Fibroblast of the aortic adventitia (primary cell): ENCODE measurements around the gene RPL18. TPM values are rescaled to one million over a fixed set of nuclear protein-coding genes. Genes with fewer than 3 reads are reported as not detected.
"Not testable (repeated sequence)": the region's sequence is repeated elsewhere in the genome, so short reads cannot be mapped to it uniquely, and the experiment has no call there.

Experiments
- DNase-seq: peaks from one replicate; pipeline ENCODE4 v3.0.0-alpha.2; 2010; ENCODE audit warnings: low read depth
- H3K4me3 ChIP-seq: 2 replicates; pipeline ENCODE4 v1.5.1; 2011; ENCODE audit warnings: low read depth, mild to moderate bottlenecking, control low read depth, low read length, moderate library complexity
- CTCF ChIP-seq: IDR thresholded peaks from 2 replicates; pipeline ENCODE4 v1.5.1; 2011; ENCODE audit warnings: mild to moderate bottlenecking, low read length, control low read depth, inconsistent platforms; ENCODE audit not compliant: insufficient read depth
- total RNA-seq: library from RNA; depleted of rRNA; stranded (reverse); fragments of >200 nt; gene quantifications from 2 replicates; pipeline ENCODE4 v1.2.3, GENCODE V29; 2012; ENCODE audit warnings: low replicate concordance

The RPL18 gene
- total RNA-seq, 1 donor = 1,782 TPM

- no peak for DNase-seq
- no peak for TF ChIP-seq CTCF
- H3K4me3 ChIP-seq = no peak overlapping the region
Observed at GRCh38 chr19:48661711-48662090, 42.7 kb upstream of the RPL18 start.

- TF ChIP-seq CTCF = no peak
- no peak overlapping the region for H3K4me3 ChIP-seq
Observed at GRCh38 chr19:48660852-48661710, 42.1 kb upstream of the RPL18 start.

DNA sequence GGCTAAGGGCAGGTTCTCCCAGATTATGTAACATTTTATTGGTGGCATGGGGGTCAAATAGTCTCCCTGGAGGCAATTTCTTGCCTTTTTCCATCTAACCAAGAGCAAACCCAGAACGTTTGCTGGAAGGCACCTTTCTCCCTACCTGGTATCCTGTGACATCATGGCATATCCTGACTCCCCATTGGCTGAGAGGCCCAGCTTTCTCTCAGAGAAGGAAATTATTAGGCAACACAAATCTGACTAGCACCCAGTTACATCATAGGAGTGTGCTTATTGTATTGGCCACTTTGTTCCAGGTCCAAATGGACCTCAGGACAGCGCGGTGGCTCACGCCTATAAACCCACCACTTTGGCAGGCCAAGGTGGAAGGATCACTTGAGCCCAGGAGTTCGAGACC lies 40.8 kb upstream of the RPL18 start:
- no peak for TF ChIP-seq CTCF
- DNase-seq = no peak
- no peak overlapping the region for H3K4me3 ChIP-seq

More at GRCh38 chr19:48660852-48661710, 42.1 kb upstream of the RPL18 start:
- peak; percentile 92 for DNase-seq

DNA sequence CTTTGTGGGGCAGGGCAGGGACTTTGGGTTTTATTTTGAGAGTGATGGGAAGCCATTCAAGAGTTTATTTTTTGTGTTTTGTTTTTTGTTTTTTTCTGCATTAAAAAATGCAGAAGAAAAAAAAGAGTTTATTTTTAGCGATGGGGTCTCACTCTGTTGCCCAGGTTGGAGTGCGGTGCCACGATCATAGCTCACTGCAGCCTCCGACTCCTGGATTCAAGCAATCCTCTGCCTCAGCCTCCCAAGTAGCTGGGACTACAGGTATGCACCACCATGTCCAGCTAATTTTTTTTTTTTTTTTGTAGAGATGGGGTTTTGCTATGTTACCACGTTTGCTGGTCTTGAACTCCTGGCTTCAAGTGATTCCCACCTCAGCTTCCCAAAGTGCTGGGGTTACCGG lies 39.5 kb upstream of the RPL18 start:
- H3K4me3 ChIP-seq = no peak overlapping the region
- TF ChIP-seq CTCF = no peak
- no peak for DNase-seq

- not testable (repeated sequence) for H3K4me3 ChIP-seq, DNase-seq
Observed at GRCh38 chr19:48657828-48658227, 38.9 kb upstream of the RPL18 start.

- DNase-seq = peak; percentile 86
- H3K4me3 ChIP-seq = no peak overlapping the region
- no peak for TF ChIP-seq CTCF
Observed at GRCh38 chr19:48656840-48657474, 38.0 kb upstream of the RPL18 start.

GRCh38 chr19:48654299-48655059 lies 35.5 kb upstream of the RPL18 start:
- H3K4me3 ChIP-seq = no peak overlapping the region
- DNase-seq = no peak
- TF ChIP-seq CTCF = no peak
